22Rv1 (cell line): Measurements from ENCODE around the gene PLOD2.

Source experiments
- H3K27ac ChIP-seq: fragments of 450-650 bp; 2 replicates; pipeline ENCODE4 v1.5.1; 2017
- ZFX ChIP-seq: fragments of 450-650 bp; IDR thresholded peaks from 2 replicates; pipeline ENCODE4 v1.6.1; 2017; ENCODE audit warnings: antibody characterized with exemption, borderline replicate concordance
- TF ChIP-seq, protein P1 (sequence below): fragments of 450-650 bp; IDR thresholded peaks from 2 replicates; pipeline ENCODE4 v1.5.1; 2017; ENCODE audit warnings: mild to moderate bottlenecking

The PLOD2 gene

GRCh38 chr3:146156095-146156494, 4.9 kb downstream of the PLOD2 start:
- no peak for TF ChIP-seq ZFX
- TF ChIP-seq, protein P1, sequence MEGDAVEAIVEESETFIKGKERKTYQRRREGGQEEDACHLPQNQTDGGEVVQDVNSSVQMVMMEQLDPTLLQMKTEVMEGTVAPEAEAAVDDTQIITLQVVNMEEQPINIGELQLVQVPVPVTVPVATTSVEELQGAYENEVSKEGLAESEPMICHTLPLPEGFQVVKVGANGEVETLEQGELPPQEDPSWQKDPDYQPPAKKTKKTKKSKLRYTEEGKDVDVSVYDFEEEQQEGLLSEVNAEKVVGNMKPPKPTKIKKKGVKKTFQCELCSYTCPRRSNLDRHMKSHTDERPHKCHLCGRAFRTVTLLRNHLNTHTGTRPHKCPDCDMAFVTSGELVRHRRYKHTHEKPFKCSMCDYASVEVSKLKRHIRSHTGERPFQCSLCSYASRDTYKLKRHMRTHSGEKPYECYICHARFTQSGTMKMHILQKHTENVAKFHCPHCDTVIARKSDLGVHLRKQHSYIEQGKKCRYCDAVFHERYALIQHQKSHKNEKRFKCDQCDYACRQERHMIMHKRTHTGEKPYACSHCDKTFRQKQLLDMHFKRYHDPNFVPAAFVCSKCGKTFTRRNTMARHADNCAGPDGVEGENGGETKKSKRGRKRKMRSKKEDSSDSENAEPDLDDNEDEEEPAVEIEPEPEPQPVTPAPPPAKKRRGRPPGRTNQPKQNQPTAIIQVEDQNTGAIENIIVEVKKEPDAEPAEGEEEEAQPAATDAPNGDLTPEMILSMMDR = no peak
- H3K27ac ChIP-seq = no peak overlapping the region

GRCh38 chr3:146154995-146155394, 6.0 kb downstream of the PLOD2 start:
- TF ChIP-seq, protein P1 = no peak
- TF ChIP-seq ZFX = no peak
- peak overlapping the region; percentile 33; the same call in 1 of the 2 replicates for H3K27ac ChIP-seq

- peak overlapping the region; percentile 33 for H3K27ac ChIP-seq
- no peak for TF ChIP-seq ZFX
- TF ChIP-seq, protein P1 = no peak
Measured at GRCh38 chr3:146154316-146154715, 6.7 kb downstream of the PLOD2 start.

DNA sequence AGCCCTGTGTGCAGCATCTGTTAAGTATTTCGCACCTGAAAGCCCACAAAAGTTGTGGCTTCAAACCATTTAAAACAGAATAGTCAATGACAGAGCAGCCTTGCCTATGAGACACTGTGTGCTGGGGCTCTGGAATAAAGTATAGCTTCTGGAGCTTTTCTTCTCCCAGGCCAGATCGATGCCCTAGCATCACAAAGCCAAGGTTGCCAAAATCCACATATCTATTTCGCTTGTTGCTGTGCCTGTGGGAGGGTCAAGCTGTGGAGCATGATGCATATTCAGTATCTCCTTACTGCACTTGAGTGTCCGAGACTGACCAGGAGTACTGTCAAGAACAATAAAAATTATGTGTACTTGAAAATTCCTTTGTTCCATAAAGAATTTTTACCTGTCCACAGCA, 7.6 kb downstream of the PLOD2 start:
- no peak overlapping the region for H3K27ac ChIP-seq
- TF ChIP-seq ZFX = no peak
- TF ChIP-seq, protein P1 = no peak

DNA sequence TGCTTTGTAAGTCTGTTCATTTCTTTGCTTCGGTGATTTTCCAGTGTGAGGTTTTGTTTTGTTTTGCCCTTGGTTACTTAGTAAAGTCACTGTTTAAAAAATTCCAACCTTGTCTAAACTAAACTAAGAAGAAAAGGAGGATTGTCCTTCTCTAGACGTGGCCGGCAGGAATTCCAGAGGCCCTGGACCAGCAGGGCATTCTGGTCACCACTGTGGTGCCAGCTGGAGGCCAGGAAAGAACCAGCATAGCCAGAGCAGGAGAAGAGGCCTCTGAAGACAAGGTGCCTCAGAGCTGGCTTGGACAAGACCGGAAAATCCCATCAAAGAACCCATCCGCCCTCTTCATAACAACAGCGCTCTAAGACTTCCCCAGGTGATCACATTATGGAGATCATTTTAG, 8.2 kb downstream of the PLOD2 start:
- TF ChIP-seq, protein P1 = no peak
- TF ChIP-seq ZFX = no peak
- no peak overlapping the region for H3K27ac ChIP-seq

DNA sequence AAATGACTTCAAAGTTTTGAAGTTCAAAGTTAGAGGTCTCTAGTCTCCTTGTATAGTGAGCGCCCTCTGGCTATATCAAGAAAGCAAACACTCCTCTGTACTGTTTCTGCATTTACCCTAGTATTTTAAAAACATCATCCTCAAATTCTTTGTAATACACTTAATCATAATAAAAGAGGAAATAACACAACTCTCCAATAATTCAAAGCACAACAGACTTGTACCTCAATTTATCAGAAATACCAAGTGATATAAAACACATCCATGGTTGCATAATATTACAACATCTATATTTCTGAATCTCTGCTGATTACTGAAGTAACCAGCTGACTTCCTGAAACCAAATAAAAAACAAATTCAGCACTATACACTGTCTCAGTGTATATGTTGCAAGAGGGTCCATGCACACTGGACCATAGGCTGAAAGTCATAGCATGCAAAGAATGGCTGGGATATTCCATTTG, 12.5 kb downstream of the PLOD2 start:
- TF ChIP-seq, protein P1 = peak; percentile 49
- TF ChIP-seq ZFX = no peak
- H3K27ac ChIP-seq = no peak overlapping the region

- no peak overlapping the region for H3K27ac ChIP-seq
- TF ChIP-seq, protein P1 = no peak
- no peak for TF ChIP-seq ZFX
Measured at GRCh38 chr3:146145642-146146041, 15.3 kb downstream of the PLOD2 start.
